HEK293 (cell line): ENCODE data around the gene COL8A1.

Source experiments
- CTCF ChIA-PET: fragments of 350-600 bp; formaldehyde crosslinking; extraction: SDS; loops from one replicate; lab custom pipeline; 2021; ENCODE audit warnings: antibody characterized with exemption; lab: Yijun Ruan, JAX
- POLR2A ChIA-PET: fragments of 300-600 bp; formaldehyde crosslinking; extraction: SDS; loops from one replicate; lab custom pipeline; 2020; ENCODE audit warnings: antibody characterized with exemption, inconsistent platforms; lab: Yijun Ruan, JAX
- H3K27ac ChIP-seq: fragments of 200-500 bp; sonication (Bioruptor generic); 2 replicates; pipeline ENCODE4 v1.5.1; 2014; ENCODE audit warnings: low read depth, low read length, control low read depth, inconsistent platforms; ENCODE audit errors: extremely low read depth
- H3K36me3 ChIP-seq, 2 experiments: fragments of 200-500 bp in 1 of 2; sonication (Bioruptor generic) in 1 of 2; 1 replicate in 1 of 2; 2 replicates in 1 of 2; pipeline ENCODE4 v1.5.1; 2014 to 2017; ENCODE audit warnings: inconsistent platforms in 2 of 2, low read length in 2 of 2; ENCODE audit not compliant: control insufficient read depth in 2 of 2, insufficient read depth in 1 of 2
- H3K4me1 ChIP-seq: fragments of 200-500 bp; sonication (Bioruptor generic); 2 replicates; pipeline ENCODE4 v1.5.1; 2014; ENCODE audit warnings: mild to moderate bottlenecking, low read length, inconsistent platforms; ENCODE audit not compliant: control insufficient read depth, insufficient read depth
- H3K4me3 ChIP-seq: 2 replicates; pipeline ENCODE4 v1.5.1; 2011; ENCODE audit warnings: low read depth, mild to moderate bottlenecking, control low read depth, low read length, moderate library complexity
- H3K9me3 ChIP-seq: fragments of 200-500 bp; sonication (Bioruptor generic); 2 replicates; pipeline ENCODE4 v1.5.1; 2014; ENCODE audit warnings: low read depth, low read length, inconsistent platforms; ENCODE audit not compliant: control insufficient read depth, insufficient read depth
- YY2 ChIP-seq: fragments of 450-650 bp; formaldehyde crosslinking; IDR thresholded peaks from 2 replicates; pipeline ENCODE4 v1.5.1; 2016; ENCODE audit warnings: missing biosample characterization, missing genetic modification characterization
- ZBTB1 ChIP-seq: fragments of 450-650 bp; formaldehyde crosslinking; IDR thresholded peaks from 2 replicates; pipeline ENCODE4 v1.5.1; 2016; ENCODE audit warnings: missing biosample characterization, missing genetic modification characterization
- ZNF112 ChIP-seq: fragments of 450-650 bp; formaldehyde crosslinking; IDR thresholded peaks from 2 replicates; pipeline ENCODE4 v1.5.0; 2017; ENCODE audit warnings: missing biosample characterization, missing genetic modification characterization
- ZNF146 ChIP-seq: fragments of 450-650 bp; formaldehyde crosslinking; IDR thresholded peaks from 2 replicates; pipeline ENCODE4 v1.5.1; 2016; ENCODE audit warnings: missing biosample characterization, missing genetic modification characterization
- ZNF174 ChIP-seq: fragments of 450-650 bp; formaldehyde crosslinking; IDR thresholded peaks from 2 replicates; pipeline ENCODE4 v1.5.0; 2017; ENCODE audit warnings: missing biosample characterization, mild to moderate bottlenecking, missing genetic modification characterization
- ZNF292 ChIP-seq: fragments of 450-650 bp; formaldehyde crosslinking; IDR thresholded peaks from 2 replicates; pipeline ENCODE4 v1.5.1; 2016; ENCODE audit warnings: low read depth, missing biosample characterization, missing genetic modification characterization, borderline replicate concordance
- ZNF341 ChIP-seq: fragments of 450-650 bp; formaldehyde crosslinking; IDR thresholded peaks from 2 replicates; pipeline ENCODE4; 2016; ENCODE audit warnings: low read depth, missing biosample characterization, missing genetic modification characterization
- ZNF518A ChIP-seq: fragments of 450-650 bp; formaldehyde crosslinking; conservative IDR thresholded peaks from 2 replicates; pipeline ENCODE4 v1.5.1; 2016; ENCODE audit warnings: low read depth, missing biosample characterization, missing genetic modification characterization
- ZNF529 ChIP-seq: fragments of 450-650 bp; formaldehyde crosslinking; IDR thresholded peaks from 2 replicates; pipeline ENCODE4 v1.5.1; 2017; ENCODE audit warnings: missing genetic modification characterization, missing biosample characterization; ENCODE audit not compliant: insufficient replicate concordance
- TF ChIP-seq, protein P1 (sequence below): fragments of 450-650 bp; formaldehyde crosslinking; IDR thresholded peaks from 2 replicates; pipeline ENCODE4 v1.5.1; 2016; ENCODE audit warnings: missing biosample characterization, missing genetic modification characterization
- TF ChIP-seq, protein P2 (sequence below): fragments of 450-650 bp; formaldehyde crosslinking; IDR thresholded peaks from 2 replicates; pipeline ENCODE4 v1.5.1; 2017; ENCODE audit warnings: missing biosample characterization, missing genetic modification characterization

COL8A1 gene

DNA sequence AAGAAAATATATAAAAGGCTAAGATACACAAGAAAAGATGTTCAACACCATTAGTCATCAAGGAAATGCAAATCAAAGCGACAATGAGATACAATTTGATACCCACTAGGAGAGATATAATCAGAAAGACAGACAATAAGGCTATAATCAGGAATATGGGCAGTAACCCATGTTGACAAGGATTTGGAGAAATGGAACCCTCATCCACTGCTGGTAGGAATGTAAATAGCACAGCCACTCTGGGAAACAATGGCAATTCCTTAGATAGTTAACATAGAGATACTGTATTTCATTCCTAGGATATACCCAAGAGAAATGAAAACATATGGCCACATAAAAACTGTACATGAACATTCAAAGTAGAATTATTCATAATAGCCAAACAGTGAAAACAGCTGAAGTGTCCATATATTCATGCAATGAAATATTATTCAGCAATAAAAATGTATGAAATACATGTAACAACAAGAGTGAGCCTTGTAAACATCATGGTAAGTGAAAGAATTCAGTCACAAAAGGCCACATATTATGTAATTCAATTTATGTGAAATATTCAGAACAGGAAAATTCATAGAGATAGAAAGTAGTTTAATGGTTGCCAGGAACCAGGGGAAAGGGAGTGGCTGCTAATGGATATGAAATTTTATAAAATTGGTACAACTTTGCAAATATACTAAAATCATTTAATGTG lies 18.2 kb upstream of the COL8A1 start (continued):
- TF ChIP-seq, protein P1, sequence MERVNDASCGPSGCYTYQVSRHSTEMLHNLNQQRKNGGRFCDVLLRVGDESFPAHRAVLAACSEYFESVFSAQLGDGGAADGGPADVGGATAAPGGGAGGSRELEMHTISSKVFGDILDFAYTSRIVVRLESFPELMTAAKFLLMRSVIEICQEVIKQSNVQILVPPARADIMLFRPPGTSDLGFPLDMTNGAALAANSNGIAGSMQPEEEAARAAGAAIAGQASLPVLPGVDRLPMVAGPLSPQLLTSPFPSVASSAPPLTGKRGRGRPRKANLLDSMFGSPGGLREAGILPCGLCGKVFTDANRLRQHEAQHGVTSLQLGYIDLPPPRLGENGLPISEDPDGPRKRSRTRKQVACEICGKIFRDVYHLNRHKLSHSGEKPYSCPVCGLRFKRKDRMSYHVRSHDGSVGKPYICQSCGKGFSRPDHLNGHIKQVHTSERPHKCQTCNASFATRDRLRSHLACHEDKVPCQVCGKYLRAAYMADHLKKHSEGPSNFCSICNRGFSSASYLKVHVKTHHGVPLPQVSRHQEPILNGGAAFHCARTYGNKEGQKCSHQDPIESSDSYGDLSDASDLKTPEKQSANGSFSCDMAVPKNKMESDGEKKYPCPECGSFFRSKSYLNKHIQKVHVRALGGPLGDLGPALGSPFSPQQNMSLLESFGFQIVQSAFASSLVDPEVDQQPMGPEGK, result no peak
- no peak for TF ChIP-seq ZNF146 (tag by site-specific recombination)
- TF ChIP-seq ZNF174 (tag by site-specific recombination), result no peak

DNA sequence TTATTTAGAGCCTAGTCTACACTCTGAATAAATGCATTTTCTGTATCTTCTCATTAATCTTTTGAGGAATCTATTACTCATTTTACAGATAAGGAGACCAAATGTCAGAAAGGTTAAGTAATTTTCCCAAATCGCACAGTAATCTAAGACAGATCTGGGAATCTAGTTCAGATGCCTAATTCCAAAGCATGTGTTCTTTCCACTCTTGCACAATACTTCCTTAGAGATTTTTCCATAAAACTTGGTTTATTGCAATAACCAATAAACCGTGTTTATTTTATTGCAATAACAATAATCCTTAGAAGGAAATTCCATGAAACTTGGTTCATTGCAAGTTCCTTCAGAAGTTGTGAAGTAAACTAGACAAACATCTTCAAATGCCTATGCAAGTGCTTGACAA lies 17.4 kb upstream of the COL8A1 start:
- TF ChIP-seq ZNF341 (tag by site-specific recombination) (no peak), ZNF518A (no peak)
- Histone ChIP-seq H3K4me1 (no peaks in the 10 kb centered on the region), H3K36me3 (no peaks in the 10 kb centered on the region), H3K9me3 (no peaks in the 10 kb centered on the region), H3K4me3 (no peak overlapping the region), H3K27ac (no peak overlapping the region)
- ChIA-PET POLR2A (no interaction called here), CTCF (no interaction called here)

DNA sequence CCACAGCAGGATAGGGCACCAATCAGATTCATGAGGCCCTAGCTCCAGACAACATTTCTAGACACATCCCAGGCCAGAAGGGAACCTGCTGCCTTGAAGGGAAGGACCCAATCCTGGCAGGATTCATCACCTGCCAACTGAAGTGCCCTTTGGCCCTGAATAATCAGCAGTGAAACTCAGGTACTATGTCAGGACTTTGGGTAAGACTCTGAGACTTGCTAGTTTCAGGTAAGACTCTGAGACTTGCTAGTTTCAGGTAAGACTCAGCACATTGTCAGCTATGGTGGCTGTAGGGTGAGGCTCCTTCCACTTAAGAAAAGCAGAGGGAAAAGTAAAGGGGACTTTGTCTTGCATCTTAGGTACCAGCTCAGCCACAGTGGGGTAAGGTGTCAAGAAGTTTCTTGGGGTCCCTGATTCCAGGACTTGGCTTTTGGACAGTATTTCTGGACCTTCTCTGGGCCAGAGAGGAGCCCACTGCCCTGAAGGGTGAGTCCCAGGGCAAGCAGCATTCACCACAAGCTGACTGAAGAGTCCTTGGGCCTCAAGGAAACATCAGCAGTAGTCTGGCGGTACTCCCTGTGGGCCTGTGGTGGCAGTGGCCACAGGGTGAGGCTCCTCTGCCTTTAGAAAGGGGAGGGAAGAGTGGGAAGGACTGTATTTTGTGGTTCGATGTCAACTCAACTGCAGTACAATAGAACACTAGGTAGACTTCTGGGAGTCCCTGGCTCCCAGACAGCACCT lies 13.7 kb upstream of the COL8A1 start:
- TF ChIP-seq YY2 (tag by site-specific recombination) (no peak), ZNF112 (tag by site-specific recombination) (no peak), ZNF292 (tag by site-specific recombination) (no peak)
- no peak overlapping the region for H3K4me3 ChIP-seq
- CTCF ChIA-PET, result no interaction called here
- H3K4me1 ChIP-seq, result no peaks in the 10 kb centered on the region
- no peak overlapping the region for H3K27ac ChIP-seq
- POLR2A ChIA-PET, result no interaction called here
- H3K36me3 ChIP-seq, result no peaks in the 10 kb centered on the region
- no peaks in the 10 kb centered on the region for H3K9me3 ChIP-seq

DNA sequence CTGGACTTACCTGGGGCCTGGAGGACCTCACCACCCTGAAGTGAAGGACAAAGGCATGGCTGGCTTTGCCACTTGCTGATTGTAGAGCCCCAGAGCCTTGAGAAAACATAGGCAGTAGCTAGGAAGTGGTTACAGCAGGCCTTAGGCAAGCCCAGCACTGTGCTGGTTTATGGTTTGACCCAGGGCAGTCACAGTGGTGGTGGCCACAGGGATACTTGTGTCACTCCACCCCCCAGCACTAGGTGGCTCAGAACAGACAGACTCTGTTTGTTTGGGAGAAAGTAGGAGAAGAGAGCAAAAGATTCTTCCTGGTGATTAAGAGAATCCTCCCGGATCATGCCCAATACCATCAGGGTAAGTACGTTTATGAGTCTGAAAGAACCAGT lies 13.2 kb upstream of the COL8A1 start:
- TF ChIP-seq ZNF529 (tag by site-specific recombination) (no peak), ZBTB1 (tag by site-specific recombination) (no peak)
- TF ChIP-seq, protein P2, sequence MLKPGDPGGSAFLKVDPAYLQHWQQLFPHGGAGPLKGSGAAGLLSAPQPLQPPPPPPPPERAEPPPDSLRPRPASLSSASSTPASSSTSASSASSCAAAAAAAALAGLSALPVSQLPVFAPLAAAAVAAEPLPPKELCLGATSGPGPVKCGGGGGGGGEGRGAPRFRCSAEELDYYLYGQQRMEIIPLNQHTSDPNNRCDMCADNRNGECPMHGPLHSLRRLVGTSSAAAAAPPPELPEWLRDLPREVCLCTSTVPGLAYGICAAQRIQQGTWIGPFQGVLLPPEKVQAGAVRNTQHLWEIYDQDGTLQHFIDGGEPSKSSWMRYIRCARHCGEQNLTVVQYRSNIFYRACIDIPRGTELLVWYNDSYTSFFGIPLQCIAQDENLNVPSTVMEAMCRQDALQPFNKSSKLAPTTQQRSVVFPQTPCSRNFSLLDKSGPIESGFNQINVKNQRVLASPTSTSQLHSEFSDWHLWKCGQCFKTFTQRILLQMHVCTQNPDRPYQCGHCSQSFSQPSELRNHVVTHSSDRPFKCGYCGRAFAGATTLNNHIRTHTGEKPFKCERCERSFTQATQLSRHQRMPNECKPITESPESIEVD (tag by site-specific recombination), result no peak
- H3K36me3 ChIP-seq, result no peaks in the 10 kb centered on the region
- H3K27ac ChIP-seq, result no peak overlapping the region
- ChIA-PET CTCF (no interaction called here), POLR2A (no interaction called here)
- no peaks in the 10 kb centered on the region for H3K4me1 ChIP-seq
- H3K4me3 ChIP-seq, result no peak overlapping the region
- no peaks in the 10 kb centered on the region for H3K9me3 ChIP-seq
